PC-3 (cell line): Measurements from ENCODE around the gene ST6GALNAC1. TPM values are rescaled to one million over a fixed set of nuclear protein-coding genes. Genes with fewer than 3 reads are reported as not detected.

Source experiments
- ATAC-seq: fragments of 200-7000 bp; cut with Tn5 transposase; 2 replicates; pipeline ENCODE4 v1.9.1; 2020; ENCODE audit warnings: mild to moderate bottlenecking, moderate library complexity
- BruUV-seq: library from RNA; stranded (reverse); fragments of 400-500 nt; replicated peaks from 2 replicates; lab custom pipeline; 2021; lab: Mats Ljungman, UMichigan
- CTCF ChIA-PET: fragments of 300-600 bp; sonication (Branson Sonifier 250); formaldehyde crosslinking; loops from one replicate; lab custom pipeline; 2022; ENCODE audit warnings: antibody characterized with exemption; lab: Charles Lee
- POLR2A ChIA-PET: fragments of 300-600 bp; sonication (Branson Sonifier 250); formaldehyde crosslinking; loops from one replicate; lab custom pipeline; 2022; ENCODE audit warnings: antibody characterized with exemption; ENCODE audit not compliant: unreplicated experiment; lab: Charles Lee
- DNase-seq: peaks from one replicate; pipeline ENCODE4 v3.0.0-alpha.2; 2015
- H2AFZ ChIP-seq: fragments of 300-600 bp; sonication (generic); 2 replicates; pipeline ENCODE4 v1.6.0; 2016; ENCODE audit warnings: antibody characterized with exemption, low read length
- H3F3A ChIP-seq: fragments of 300-600 bp; sonication (generic); one replicate; pipeline ENCODE4 v1.6.0; 2017; ENCODE audit warnings: antibody characterized with exemption, low read length, control low read depth, mild to moderate bottlenecking; ENCODE audit not compliant: unreplicated experiment
- H3K27ac ChIP-seq: fragments of 300-600 bp; sonication (generic); 2 replicates; pipeline ENCODE4 v1.5.1; 2016; ENCODE audit warnings: mild to moderate bottlenecking, low read length
- H3K27me3 ChIP-seq: fragments of 300-600 bp; sonication (generic); 2 replicates; pipeline ENCODE4 v1.6.1; 2016; ENCODE audit warnings: low read length, mixed read lengths
- H3K36me3 ChIP-seq: fragments of 300-600 bp; sonication (generic); 2 replicates; pipeline ENCODE4 v1.6.1; 2016; ENCODE audit warnings: low read depth, mixed run types, low read length, mixed read lengths
- H3K4me1 ChIP-seq: fragments of 300-600 bp; sonication (generic); 2 replicates; pipeline ENCODE4 v1.5.1; 2016; ENCODE audit warnings: low read length; ENCODE audit not compliant: insufficient read depth
- H3K4me2 ChIP-seq: fragments of 300-600 bp; sonication (generic); 2 replicates; pipeline ENCODE4 v1.6.0; 2016; ENCODE audit warnings: low read length
- H3K4me3 ChIP-seq: fragments of 300-600 bp; sonication (generic); 2 replicates; pipeline ENCODE4 v1.5.1; 2016; ENCODE audit warnings: mild to moderate bottlenecking, low read length, mixed read lengths
- H3K79me2 ChIP-seq: fragments of 300-600 bp; sonication (generic); 2 replicates; pipeline ENCODE4 v1.6.1; 2017; ENCODE audit warnings: low read length, mixed read lengths
- H3K9ac ChIP-seq: fragments of 300-600 bp; sonication (generic); 2 replicates; pipeline ENCODE4 v1.6.0; 2016; ENCODE audit warnings: mild to moderate bottlenecking, low read length
- H3K9me2 ChIP-seq: fragments of 300-600 bp; sonication (generic); replicated peaks from 2 replicates; pipeline ENCODE4 v1.6.1; 2016; ENCODE audit warnings: mixed run types, low read length, mixed read lengths
- H3K9me3 ChIP-seq: fragments of 300-600 bp; sonication (generic); 2 replicates; pipeline ENCODE4 v1.6.1; 2016; ENCODE audit warnings: low read length, mixed read lengths
- H4K20me1 ChIP-seq: fragments of 300-600 bp; sonication (generic); 2 replicates; pipeline ENCODE4 v1.6.1; 2016; ENCODE audit warnings: low read length, mixed read lengths
- EZH2 ChIP-seq: fragments of 300-600 bp; sonication (generic); IDR thresholded peaks from one replicate; pipeline ENCODE4 v1.6.1; 2017; ENCODE audit warnings: antibody characterized with exemption, mild to moderate bottlenecking, low read length; ENCODE audit not compliant: unreplicated experiment
- EZH2phosphoT487 ChIP-seq: fragments of 300-600 bp; sonication (generic); IDR thresholded peaks from 2 replicates; pipeline ENCODE4 v1.6.1; 2018; ENCODE audit warnings: mild to moderate bottlenecking, antibody characterized with exemption, low read length, borderline replicate concordance
- intact Hi-C: fragments of 100-400 bp; cut with micrococcal nuclease; formaldehyde crosslinking; loops from 2 replicates; pipeline ENCODE4 v1.9.0; 2023
- total RNA-seq: library from RNA; depleted of rRNA; stranded (reverse); fragments of >200 nt; gene quantifications from 2 replicates; pipeline ENCODE4 v1.2.3, GENCODE V29; 2014; rRNA removed
- TF ChIP-seq, protein P1 (sequence below): fragments of 300-600 bp; sonication (generic); conservative IDR thresholded peaks from 2 replicates; pipeline ENCODE4 v1.5.1; 2017; ENCODE audit warnings: antibody characterized with exemption, low read depth, mild to moderate bottlenecking, low read length

The ST6GALNAC1 gene
- total RNA-seq, 1 experiment from 2014 or later, result 4.1 TPM

GRCh38 chr17:76575570-76575969, 68.0 kb downstream of the ST6GALNAC1 start:
- Histone ChIP-seq H3K4me3 (no peak overlapping the region), H3K9me2 (no peaks in the 10 kb centered on the region), H3K27ac (no peak overlapping the region), H3K36me3 (no peaks in the 10 kb centered on the region), H3K27me3 (no peaks in the 10 kb centered on the region), H3K4me1 (peaks cover 14% of the 10 kb centered on the region), H4K20me1 (no peaks in the 10 kb centered on the region), H3K9me3 (no peaks in the 10 kb centered on the region), H3K4me2 (no peak overlapping the region), H3F3A (no peaks in the 10 kb centered on the region), H3K79me2 (no peaks in the 10 kb centered on the region), H2AFZ (no peak overlapping the region), H3K9ac (no peak overlapping the region)
- no peak for ATAC-seq
- no peak for DNase-seq
- no TSS peak for BruUV-seq
- CTCF ChIA-PET, result no interaction called here
- TF ChIP-seq EZH2phosphoT487 (no peak), EZH2 (no peak)
- TF ChIP-seq, protein P1, sequence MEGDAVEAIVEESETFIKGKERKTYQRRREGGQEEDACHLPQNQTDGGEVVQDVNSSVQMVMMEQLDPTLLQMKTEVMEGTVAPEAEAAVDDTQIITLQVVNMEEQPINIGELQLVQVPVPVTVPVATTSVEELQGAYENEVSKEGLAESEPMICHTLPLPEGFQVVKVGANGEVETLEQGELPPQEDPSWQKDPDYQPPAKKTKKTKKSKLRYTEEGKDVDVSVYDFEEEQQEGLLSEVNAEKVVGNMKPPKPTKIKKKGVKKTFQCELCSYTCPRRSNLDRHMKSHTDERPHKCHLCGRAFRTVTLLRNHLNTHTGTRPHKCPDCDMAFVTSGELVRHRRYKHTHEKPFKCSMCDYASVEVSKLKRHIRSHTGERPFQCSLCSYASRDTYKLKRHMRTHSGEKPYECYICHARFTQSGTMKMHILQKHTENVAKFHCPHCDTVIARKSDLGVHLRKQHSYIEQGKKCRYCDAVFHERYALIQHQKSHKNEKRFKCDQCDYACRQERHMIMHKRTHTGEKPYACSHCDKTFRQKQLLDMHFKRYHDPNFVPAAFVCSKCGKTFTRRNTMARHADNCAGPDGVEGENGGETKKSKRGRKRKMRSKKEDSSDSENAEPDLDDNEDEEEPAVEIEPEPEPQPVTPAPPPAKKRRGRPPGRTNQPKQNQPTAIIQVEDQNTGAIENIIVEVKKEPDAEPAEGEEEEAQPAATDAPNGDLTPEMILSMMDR, result no peak
- intact Hi-C loops, result no loop called here
- POLR2A ChIA-PET, result no interaction called here

Other genes with a start within 250 kb of the ST6GALNAC1 start
- 64.7 and 77.3 TPM in 2 replicates for gene UBE2O, start 190.6 kb downstream of the ST6GALNAC1 start, total RNA-seq
- not detected in 2 replicates for gene AANAT, start 176.2 kb downstream of the ST6GALNAC1 start, total RNA-seq
- 52.3 and 74.8 TPM in 2 replicates for gene RHBDF2, start 142.3 kb downstream of the ST6GALNAC1 start, total RNA-seq
- 0.40 and 0.62 TPM in 2 replicates for gene CYGB, start 106.0 kb downstream of the ST6GALNAC1 start, total RNA-seq
- 0.86 and 2.5 TPM in 2 replicates for gene PRCD, start 103.7 kb downstream of the ST6GALNAC1 start, total RNA-seq
- 1.0 and 6.4 TPM in 2 replicates for gene ST6GALNAC2, start 57.9 kb downstream of the ST6GALNAC1 start, total RNA-seq
- 98.3 and 148 TPM in 2 replicates for gene MXRA7, start 67.2 kb upstream of the ST6GALNAC1 start, total RNA-seq
- 39.0 and 49.8 TPM in 2 replicates for gene JMJD6, start 82.8 kb upstream of the ST6GALNAC1 start, total RNA-seq
- gene METTL23, start 83.1 kb upstream of the ST6GALNAC1 start, total RNA-seq, result 48.1 and 58.7 TPM in 2 replicates
- 562 and 859 TPM in 2 replicates for gene SRSF2, start 93.6 kb upstream of the ST6GALNAC1 start, total RNA-seq
- gene MFSD11, start 94.4 kb upstream of the ST6GALNAC1 start, total RNA-seq, result 16.6 and 17.3 TPM in 2 replicates
- 4.9 and 10.3 TPM in 2 replicates for gene MGAT5B, start 224.6 kb upstream of the ST6GALNAC1 start, total RNA-seq